NCI-H748 (cell line): ENCODE measurements around the gene CCDC74A.
"Not testable (repeated sequence)": the region's sequence is repeated elsewhere in the genome, so short reads cannot be mapped to it uniquely, and the experiment has no call there.

Source experiments
- DNase-seq: peaks from one replicate; lab custom pipeline; 2025; ENCODE audit not compliant: unreplicated experiment; lab: John Stamatoyannopoulos, UW

CCDC74A gene

GRCh38 chr2:131525256-131525655, 2.4 kb upstream of the CCDC74A start:
- not testable (repeated sequence) for DNase-seq

GRCh38 chr2:131528981-131529863, 1.5 kb downstream of the CCDC74A start:
- not testable (repeated sequence) for DNase-seq

GRCh38 chr2:131529864-131530445, 2.3 kb downstream of the CCDC74A start:
- not testable (repeated sequence) for DNase-seq

GRCh38 chr2:131530626-131531344, 3.1 kb downstream of the CCDC74A start:
- not testable (repeated sequence) for DNase-seq

GRCh38 chr2:131531547-131532185, 4.0 kb downstream of the CCDC74A start:
- DNase-seq = not testable (repeated sequence)

GRCh38 chr2:131532723-131533608, 5.3 kb downstream of the CCDC74A start:
- not testable (repeated sequence) for DNase-seq

- DNase-seq = not testable (repeated sequence)
Observed at GRCh38 chr2:131533609-131534316, 6.1 kb downstream of the CCDC74A start.

GRCh38 chr2:131534317-131534672, 6.6 kb downstream of the CCDC74A start:
- not testable (repeated sequence) for DNase-seq

- DNase-seq = not testable (repeated sequence)
Observed at GRCh38 chr2:131534965-131535364, 7.3 kb downstream of the CCDC74A start.

GRCh38 chr2:131535526-131535925, 7.8 kb downstream of the CCDC74A start:
- no peak for DNase-seq

- DNase-seq = not testable (repeated sequence)
Observed at GRCh38 chr2:131535951-131536826, 8.5 kb downstream of the CCDC74A start.

GRCh38 chr2:131536841-131537240, 9.2 kb downstream of the CCDC74A start:
- DNase-seq = not testable (repeated sequence)

GRCh38 chr2:131538856-131539255, 11.2 kb downstream of the CCDC74A start:
- DNase-seq = not testable (repeated sequence)

- DNase-seq = no peak
Observed at GRCh38 chr2:131542438-131543384, 15.0 kb downstream of the CCDC74A start.

- DNase-seq = no peak
Observed at GRCh38 chr2:131543385-131543891, 15.8 kb downstream of the CCDC74A start.

GRCh38 chr2:131544006-131544812, 16.5 kb downstream of the CCDC74A start:
- DNase-seq = not testable (repeated sequence)
